Kidney (tissue), 14 donors: ENCODE results near the gene UNC5A. TPM values are rescaled to one million over a fixed set of nuclear protein-coding genes. Genes with fewer than 3 reads are reported as not detected.

ENCODE experiments used
- DNase-seq, 5 donors: peaks; one replicate each; pipeline ENCODE4 v3.0.0-alpha.2; 2013 to 2020
- FAIRE-seq: peaks from 2 replicates; lab custom pipeline; 2012; peaks lifted over from hg19 to GRCh38; lab: Jason Lieb, UNC
- H3K27ac ChIP-seq, 2 donors: one replicate each; pipeline ENCODE4 v1.7.0; 2013; ENCODE audit warnings: low read depth in 2 of 2, low read length in 2 of 2, inconsistent platforms in 1 of 2
- H3K27me3 ChIP-seq: one replicate; pipeline ENCODE4 v1.7.1; 2013; ENCODE audit warnings: low read length, inconsistent platforms; ENCODE audit not compliant: control insufficient read depth, insufficient read depth
- H3K36me3 ChIP-seq, 3 donors: one replicate each; pipeline versions ENCODE4 v1.7.0 to v1.7.1; 2013; ENCODE audit warnings: low read length in 3 of 3, control low read depth in 1 of 3, inconsistent platforms in 1 of 3; ENCODE audit not compliant: insufficient read depth in 3 of 3, control insufficient read depth in 2 of 3
- H3K4me1 ChIP-seq, 3 donors: one replicate each; pipeline versions ENCODE4 v1.7.0 to v1.7.1; 2013; ENCODE audit warnings: low read length in 3 of 3, inconsistent platforms in 1 of 3, low read depth in 1 of 3; ENCODE audit not compliant: control insufficient read depth in 2 of 3, insufficient read depth in 2 of 3
- H3K4me3 ChIP-seq, 3 donors: one replicate each; pipeline versions ENCODE4 v1.7.0 to v1.8.1; 2013; ENCODE audit warnings: low read length in 3 of 3, control low read depth in 1 of 3, inconsistent platforms in 1 of 3
- H3K9ac ChIP-seq, 3 donors: one replicate each; pipeline versions ENCODE4 v1.7.0 to v1.7.1; 2013; ENCODE audit warnings: low read length in 3 of 3, control low read depth in 1 of 3, inconsistent platforms in 1 of 3
- H3K9me3 ChIP-seq, 3 donors: one replicate each; pipeline versions ENCODE4 v1.7.0 to v1.7.1; 2013; ENCODE audit warnings: low read length in 3 of 3, control low read depth in 1 of 3, inconsistent platforms in 1 of 3; ENCODE audit not compliant: control insufficient read depth in 2 of 3, insufficient read depth in 1 of 3
- CTCF ChIP-seq: IDR thresholded peaks from 3 replicates; pipeline ENCODE4 v1.5.1; 2012; ENCODE audit warnings: mild to moderate bottlenecking, moderate library complexity, borderline replicate concordance; ENCODE audit not compliant: insufficient read depth; ENCODE audit errors: extremely low read depth
- intact Hi-C: fragments of 100-400 bp; cut with DNase I; formaldehyde crosslinking; loops from one replicate; pipeline ENCODE4 v1.11.1; 2022
- polyA plus RNA-seq: library from polyadenylated mRNA; stranded (reverse); fragments of 350-450 nt; fragmentation: Illumina TruSeq; extraction: RNeasy Lipid Tissue Mini Kit (QIAGEN cat#74804); gene quantifications from one replicate; pipeline ENCODE4 v1.2.3, GENCODE V29; 2014; ENCODE audit warnings: low read depth, low replicate concordance; ENCODE audit not compliant: insufficient read depth
- total RNA-seq: library from RNA; stranded (reverse); fragmentation: NEBNext Ultra II Directional; extraction: Animal tissue kit (Norgen Biotek cat#: 25700); gene quantifications from one replicate; pipeline ENCODE4 v1.2.1, GENCODE V29; 2021
- donor health status: control.
- donor health status: control.
- donor health status: control.
- donor health status: control.
- donor health status: control.
- donor health status: DM: yes; HTN: yes; CAD: no.
- donor health status: Normal renal cell carcinoma (clear cell type).

Gene UNC5A
- total and polyA plus RNA-seq, 2 donors from 2014 or later = 1.5 TPM; not detected in 1

- Histone ChIP-seq H3K4me3 (no peak overlapping the region), H3K36me3 (peaks cover 14 to 44% (median 37%) of the 10 kb centered on the region in 3 donors), H3K9me3 (no peaks in the 10 kb centered on the region), H3K27ac (no peak overlapping the region), H3K9ac (no peak overlapping the region), H3K4me1 (no peaks in the 10 kb centered on the region), H3K27me3 (no peaks in the 10 kb centered on the region)
- TF ChIP-seq CTCF = no peak
- no peak for DNase-seq
- intact Hi-C loops = no loop called here
- no peak for FAIRE-seq
These were observed 96.4 kb downstream of the UNC5A start for GRCh38 chr5:176906796-176907195.

- DNase-seq (no peak), FAIRE-seq (no peak)
- H3K4me1 ChIP-seq = no peaks in the 10 kb centered on the region
- H3K36me3 ChIP-seq = peaks cover 12 to 44% (median 35%) of the 10 kb centered on the region in 3 donors
- H3K27ac ChIP-seq = no peak overlapping the region
- H3K4me3 ChIP-seq = no peak overlapping the region
- no peak overlapping the region for H3K9ac ChIP-seq
- no peak for TF ChIP-seq CTCF
- no peaks in the 10 kb centered on the region for H3K27me3 ChIP-seq
- H3K9me3 ChIP-seq = no peaks in the 10 kb centered on the region
- intact Hi-C loops = no loop called here
These were observed 98.5 kb downstream of the UNC5A start for GRCh38 chr5:176908675-176909368.

- no peaks in the 10 kb centered on the region for H3K27me3 ChIP-seq
- no peaks in the 10 kb centered on the region for H3K4me1 ChIP-seq
- H3K36me3 ChIP-seq = peaks cover 2 to 22% (median 7%) of the 10 kb centered on the region in 3 donors
- H3K9me3 ChIP-seq = no peaks in the 10 kb centered on the region
- H3K27ac ChIP-seq = no peak overlapping the region
- intact Hi-C loops = no loop called here
- FAIRE-seq = no peak
- no peak overlapping the region for H3K4me3 ChIP-seq
- H3K9ac ChIP-seq = no peak overlapping the region
- no peak for TF ChIP-seq CTCF
- DNase-seq = no peak
These were observed 101.8 kb downstream of the UNC5A start for GRCh38 chr5:176912115-176912514.
